Adipocyte (in vitro differentiated cells): Measurements from ENCODE around the gene SNTG2.
A peak's percentile ranks its signal among the peaks of the same experiment; 100 is the strongest.
"Not testable (repeated sequence)": the region's sequence is repeated elsewhere in the genome, so short reads cannot be mapped to it uniquely, and the experiment has no call there.

Source experiments
- DNase-seq: peaks from one replicate; pipeline ENCODE4 v3.0.0-alpha.2; 2015; ENCODE audit warnings: low read depth
- H3K27me3 ChIP-seq: replicated peaks from 2 replicates; pipeline ENCODE4 v1.7.0; 2013; ENCODE audit warnings: mild to moderate bottlenecking, low read length, moderate library complexity; ENCODE audit not compliant: control insufficient read depth, insufficient read depth
- H3K36me3 ChIP-seq: 2 replicates; pipeline ENCODE4 v1.7.0; 2013; ENCODE audit warnings: low read length, mild to moderate bottlenecking, moderate library complexity; ENCODE audit not compliant: control insufficient read depth, insufficient read depth, severe bottlenecking
- H3K4me1 ChIP-seq: 2 replicates; pipeline ENCODE4 v1.7.0; 2013; ENCODE audit warnings: mild to moderate bottlenecking, low read length, moderate library complexity; ENCODE audit not compliant: control insufficient read depth, insufficient read depth
- H3K4me3 ChIP-seq: 2 replicates; pipeline ENCODE4 v1.7.0; 2013; ENCODE audit warnings: mild to moderate bottlenecking, low read length, moderate library complexity
- H3K9ac ChIP-seq: 2 replicates; pipeline ENCODE4 v1.7.0; 2013; ENCODE audit warnings: mild to moderate bottlenecking, low read length, moderate library complexity
- H3K9me3 ChIP-seq: 2 replicates; pipeline ENCODE4 v1.7.0; 2013; ENCODE audit warnings: mild to moderate bottlenecking, low read length, moderate library complexity; ENCODE audit not compliant: control insufficient read depth

The SNTG2 gene

DNA sequence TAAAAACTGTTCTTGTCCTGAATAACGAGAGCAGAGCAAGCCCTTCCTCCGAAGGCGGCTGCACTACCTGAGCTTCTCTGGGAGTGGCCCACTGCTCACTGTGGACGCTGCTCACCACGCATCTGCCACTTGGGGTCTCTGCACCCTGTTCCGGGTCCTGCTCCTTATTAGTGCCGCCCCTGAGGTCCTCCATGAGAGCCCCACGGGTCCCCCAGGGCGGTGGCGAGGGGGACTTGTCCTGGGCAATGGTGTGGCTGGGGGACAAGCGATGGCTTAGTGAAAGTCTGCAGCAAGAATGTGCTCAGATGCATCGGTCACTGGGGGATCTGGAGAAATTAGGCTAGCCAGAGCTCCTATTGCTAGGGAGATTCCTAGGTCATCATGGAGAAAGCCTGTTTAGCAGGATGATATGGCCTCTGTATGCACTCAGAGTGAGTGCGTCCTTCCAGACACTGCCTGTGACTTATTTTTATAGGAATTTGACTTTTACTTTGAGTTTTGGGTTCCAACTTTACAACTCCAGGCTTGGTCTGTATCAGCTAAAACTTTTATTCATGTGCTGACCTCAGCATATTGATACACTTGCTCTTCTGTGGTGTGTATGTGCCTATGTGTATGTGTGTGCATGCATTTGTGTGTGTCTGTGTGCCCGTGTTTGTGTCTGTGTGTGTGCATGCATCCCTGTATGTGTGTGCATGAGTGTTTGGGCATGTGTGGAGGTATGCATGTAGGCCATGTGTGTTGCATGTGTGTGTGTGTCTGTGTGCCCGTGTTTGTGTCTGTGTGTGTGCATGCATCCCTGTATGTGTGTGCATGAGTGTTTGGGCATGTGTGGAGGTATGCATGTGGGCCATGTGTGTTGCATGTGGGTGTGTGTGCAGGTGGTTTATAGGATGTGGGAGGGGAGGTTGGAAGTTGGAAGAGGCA is 129.5 kb downstream of the SNTG2 start:
- no peak for DNase-seq
- Histone ChIP-seq H3K4me3 (no peak overlapping the region), H3K9ac (no peak overlapping the region), H3K36me3 (no peaks in the 10 kb centered on the region), H3K27me3 (peaks cover 41% of the 10 kb centered on the region), H3K9me3 (peaks cover 3% of the 10 kb centered on the region), H3K4me1 (no peaks in the 10 kb centered on the region)

DNA sequence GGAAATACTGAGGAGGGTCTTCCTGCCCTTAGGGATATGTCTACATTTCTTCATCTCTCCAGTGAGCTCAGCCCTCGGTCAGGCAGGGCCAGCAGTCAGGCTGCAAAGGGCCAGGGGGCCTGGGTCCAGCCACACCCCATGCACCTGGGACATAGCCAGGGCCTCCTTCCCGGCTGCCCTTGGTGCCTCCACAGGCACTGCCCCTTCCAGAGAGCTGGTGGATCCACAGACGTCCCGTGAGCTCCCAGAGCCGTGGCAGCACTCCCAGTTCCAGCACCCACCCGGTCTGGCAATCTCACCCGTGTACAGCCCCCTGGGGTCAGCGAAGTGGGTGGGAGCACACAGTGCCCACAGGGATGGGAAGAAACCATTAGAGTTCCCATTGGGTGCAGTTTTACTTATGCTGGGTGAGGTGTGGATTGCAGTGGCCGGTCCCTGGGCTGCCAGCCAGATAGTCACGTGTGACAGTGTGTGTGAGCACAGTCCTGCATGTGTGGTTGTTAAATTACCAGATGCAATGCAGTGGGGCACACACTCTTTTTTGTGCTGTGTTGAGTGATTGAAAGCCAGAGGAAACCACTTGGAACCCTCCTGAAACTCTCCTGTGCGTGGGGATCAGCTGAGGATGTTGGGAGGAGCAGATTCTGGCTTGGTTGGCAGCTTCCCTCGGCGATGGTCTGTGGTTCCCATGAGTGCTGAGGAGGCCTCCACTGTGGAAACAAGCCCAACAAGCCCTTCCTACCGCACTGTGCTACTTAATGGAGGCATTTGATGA is 131.0 kb downstream of the SNTG2 start:
- Histone ChIP-seq H3K4me3 (no peak overlapping the region), H3K9ac (no peak overlapping the region), H3K9me3 (no peaks in the 10 kb centered on the region), H3K4me1 (no peaks in the 10 kb centered on the region), H3K36me3 (no peaks in the 10 kb centered on the region), H3K27me3 (peaks cover 40% of the 10 kb centered on the region)
- peak; percentile 4 for DNase-seq

DNA sequence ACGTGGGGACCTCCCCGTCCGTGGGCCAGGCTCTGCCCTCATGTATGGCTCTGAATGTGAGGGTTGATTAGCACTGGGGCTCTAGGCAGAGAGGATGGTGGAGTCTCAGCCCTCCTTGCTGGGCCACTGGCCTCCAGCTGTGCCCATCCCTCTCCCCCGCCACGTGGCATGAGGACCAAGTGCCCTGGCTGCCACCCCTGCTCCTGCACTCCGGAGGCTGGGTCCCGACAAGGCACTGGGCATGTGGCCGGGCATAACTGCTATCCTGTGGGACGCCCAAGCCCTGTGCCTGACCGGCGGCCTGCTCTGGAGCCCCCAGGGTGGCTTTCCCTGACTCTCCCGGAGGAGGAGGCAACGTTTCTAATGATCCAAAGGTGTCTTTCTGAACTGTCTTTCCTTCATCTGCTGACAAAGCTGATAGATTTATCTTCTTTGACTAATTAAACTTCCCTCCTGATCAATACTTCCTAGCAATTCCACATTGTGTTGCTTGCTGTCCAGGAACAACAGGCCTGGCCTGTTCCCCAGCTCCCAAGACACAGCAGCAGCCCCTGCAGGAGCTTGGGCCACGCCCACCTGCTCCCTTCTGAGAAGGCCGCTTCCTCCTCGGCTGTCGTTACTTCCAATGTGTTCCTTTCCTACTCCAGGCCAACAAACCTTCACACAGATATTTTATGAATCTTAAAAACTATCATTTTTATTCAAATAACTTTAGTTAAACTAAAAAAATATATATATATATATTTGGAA is 132.0 kb downstream of the SNTG2 start:
- DNase-seq, result no peak
- Histone ChIP-seq H3K9me3 (no peaks in the 10 kb centered on the region), H3K4me1 (no peaks in the 10 kb centered on the region), H3K36me3 (no peaks in the 10 kb centered on the region), H3K4me3 (no peak overlapping the region), H3K9ac (no peak overlapping the region), H3K27me3 (peaks cover 40% of the 10 kb centered on the region)

DNA sequence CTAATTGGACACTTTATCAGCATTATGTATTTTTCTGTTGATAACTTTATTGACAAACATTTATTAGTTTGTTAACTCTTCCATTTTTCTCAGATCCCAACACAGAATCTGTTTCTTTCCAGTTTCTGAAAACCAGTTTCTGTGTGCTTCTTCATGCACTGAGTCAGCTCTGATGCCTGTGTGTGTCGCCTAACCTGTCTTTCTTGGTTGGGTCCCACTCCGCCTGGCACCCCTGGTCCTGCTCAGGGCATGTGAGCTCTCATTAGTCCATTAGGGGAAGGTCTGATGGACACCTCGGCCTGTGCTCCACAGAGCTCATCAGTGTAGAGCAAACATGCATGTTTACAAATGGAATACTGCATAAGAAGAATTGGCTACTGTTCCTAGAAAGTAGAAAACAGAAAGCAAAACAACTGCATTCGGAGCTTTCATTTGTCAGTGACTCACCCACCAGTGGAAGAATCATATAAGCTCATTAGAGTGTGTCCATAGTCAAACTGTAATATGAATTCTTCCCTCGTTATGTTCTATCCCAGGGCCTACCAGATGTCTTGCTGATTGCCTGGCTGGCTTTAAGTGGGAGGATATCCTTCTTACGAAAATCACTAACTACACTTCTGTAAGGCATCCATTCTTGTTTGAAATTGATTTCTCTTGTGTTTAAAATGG is 137.7 kb downstream of the SNTG2 start:
- DNase-seq, result peak; percentile 58
- Histone ChIP-seq H3K36me3 (no peaks in the 10 kb centered on the region), H3K9me3 (no peaks in the 10 kb centered on the region), H3K27me3 (peaks cover 13% of the 10 kb centered on the region), H3K9ac (no peak overlapping the region), H3K4me3 (no peak overlapping the region), H3K4me1 (no peaks in the 10 kb centered on the region)

DNA sequence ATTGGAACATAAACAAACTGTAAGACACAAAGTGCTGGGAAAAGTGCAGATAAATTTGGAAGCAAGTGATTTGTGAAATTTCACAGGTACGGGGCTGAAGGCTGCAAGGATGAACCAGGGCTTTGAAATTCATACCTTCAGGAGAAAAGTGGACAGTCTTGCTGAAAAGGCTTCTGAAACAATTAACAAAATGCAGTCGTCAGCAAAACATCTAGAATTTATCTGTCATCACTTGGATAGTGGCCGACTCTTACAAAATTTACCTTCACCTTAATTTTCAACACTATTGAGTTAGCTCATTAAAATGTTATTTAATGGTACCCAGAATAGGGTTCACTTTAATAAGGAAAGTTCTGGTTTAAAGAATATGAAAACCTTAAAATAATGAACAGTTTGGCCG is 138.3 kb downstream of the SNTG2 start:
- no peak overlapping the region for H3K9ac ChIP-seq
- H3K4me3 ChIP-seq, result no peak overlapping the region
- H3K36me3 ChIP-seq, result no peaks in the 10 kb centered on the region
- no peaks in the 10 kb centered on the region for H3K4me1 ChIP-seq
- H3K27me3 ChIP-seq, result peaks cover 13% of the 10 kb centered on the region
- no peaks in the 10 kb centered on the region for H3K9me3 ChIP-seq
- DNase-seq, result no peak

DNA sequence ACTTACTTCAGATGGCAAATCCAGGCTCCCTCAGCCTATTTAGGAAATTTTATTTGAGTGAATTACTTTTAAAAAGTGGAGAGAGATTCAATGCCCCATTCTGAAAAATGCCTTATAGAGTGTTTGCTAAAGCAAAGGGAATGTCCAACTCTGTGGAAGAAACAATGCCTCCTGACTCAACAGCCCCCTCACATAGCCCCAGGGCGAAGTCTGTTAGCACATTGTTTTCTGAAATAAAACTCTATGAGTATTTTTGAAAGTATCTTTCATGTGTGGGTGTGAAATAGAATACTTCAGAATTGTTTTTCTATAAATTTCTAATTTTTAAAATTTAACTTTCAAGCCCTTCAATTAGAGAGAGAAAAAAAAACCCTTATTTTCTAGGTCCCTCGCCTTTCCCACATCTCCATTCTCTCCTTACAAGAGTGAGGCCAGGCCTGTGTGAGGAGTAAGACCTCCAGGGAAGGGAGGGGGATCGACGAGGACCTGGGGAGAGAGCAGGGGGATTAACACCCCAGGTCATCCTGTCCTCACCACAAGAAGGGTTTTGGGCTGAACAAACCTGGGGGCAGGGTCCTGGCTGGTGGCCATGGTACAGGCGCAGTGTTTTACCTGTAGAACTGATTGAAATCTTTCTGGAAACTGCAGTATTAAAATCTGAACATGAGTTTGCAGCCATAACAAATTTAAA is 141.4 kb downstream of the SNTG2 start:
- Histone ChIP-seq H3K9ac (no peak overlapping the region), H3K27me3 (peaks cover 3% of the 10 kb centered on the region), H3K4me3 (no peak overlapping the region), H3K4me1 (no peaks in the 10 kb centered on the region), H3K9me3 (no peaks in the 10 kb centered on the region), H3K36me3 (no peaks in the 10 kb centered on the region)
- DNase-seq, result peak; percentile 84

DNA sequence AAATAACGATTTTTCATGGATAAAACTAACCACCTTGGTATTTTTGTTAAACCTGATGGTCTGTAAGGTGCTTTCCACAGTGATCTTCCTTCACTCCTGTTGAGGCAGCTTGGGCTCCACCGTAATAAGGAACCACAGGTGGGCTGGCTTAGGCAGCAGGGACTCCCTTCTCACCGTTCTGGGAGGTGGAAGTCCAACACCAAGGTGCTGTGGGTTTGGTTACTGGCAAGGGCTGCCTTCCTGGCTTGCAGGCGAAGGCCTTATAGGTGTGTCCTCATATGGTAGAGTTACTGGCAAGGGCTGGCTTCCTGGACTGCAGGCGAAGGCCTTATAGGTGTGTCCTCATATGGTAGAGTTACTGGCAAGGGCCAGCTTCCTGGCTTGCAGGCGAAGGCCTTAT is 143.0 kb downstream of the SNTG2 start:
- not testable (repeated sequence) for H3K4me1 ChIP-seq, H3K4me3 ChIP-seq, H3K36me3 ChIP-seq, H3K9me3 ChIP-seq, H3K27me3 ChIP-seq, H3K9ac ChIP-seq, DNase-seq

DNA sequence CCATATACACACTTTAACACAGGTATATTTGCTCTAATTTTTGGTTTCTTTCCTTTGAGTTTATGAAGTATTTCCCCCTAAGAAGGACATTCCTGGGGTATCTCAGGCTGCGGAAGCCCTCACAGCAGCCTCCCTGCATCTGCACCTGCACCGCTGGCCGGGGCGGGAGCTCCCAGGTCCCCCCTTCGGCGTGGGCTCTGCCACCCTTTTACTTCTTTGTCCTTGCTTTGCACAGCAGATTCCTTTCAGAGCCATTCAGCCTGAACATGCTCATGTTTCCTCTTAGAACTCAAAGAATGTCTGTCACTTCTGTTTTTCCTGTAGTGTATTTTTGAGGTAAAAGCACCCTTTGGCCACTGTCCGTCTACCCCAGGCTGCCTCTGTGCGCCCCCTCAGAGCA is 146.5 kb downstream of the SNTG2 start:
- Histone ChIP-seq H3K27me3 (peaks cover 2% of the 10 kb centered on the region), H3K36me3 (no peaks in the 10 kb centered on the region), H3K4me3 (no peak overlapping the region), H3K9me3 (no peaks in the 10 kb centered on the region), H3K9ac (no peak overlapping the region), H3K4me1 (no peaks in the 10 kb centered on the region)
- DNase-seq, result no peak

DNA sequence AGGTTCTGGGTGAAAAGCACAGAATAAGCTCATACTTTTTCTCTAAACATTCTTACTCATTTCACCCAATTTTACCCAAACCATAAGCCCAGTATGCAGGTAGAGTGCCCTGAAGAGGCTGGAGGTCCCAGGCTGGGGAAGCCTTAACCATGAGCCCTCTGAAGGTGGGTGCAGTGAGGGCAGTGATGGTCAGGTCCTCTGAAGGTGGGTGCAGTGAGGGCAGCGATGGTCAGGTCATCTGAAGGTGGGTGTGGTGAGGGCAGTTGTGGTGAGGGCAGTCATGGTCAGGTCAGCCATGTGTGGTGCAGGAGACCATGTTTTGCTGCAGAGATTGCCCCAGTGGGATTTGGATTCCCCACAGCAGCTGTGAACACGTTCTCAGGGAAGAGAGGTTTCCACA is 148.8 kb downstream of the SNTG2 start:
- no peak overlapping the region for H3K4me3 ChIP-seq
- H3K27me3 ChIP-seq, result peaks cover 8% of the 10 kb centered on the region
- DNase-seq, result no peak
- H3K9me3 ChIP-seq, result no peaks in the 10 kb centered on the region
- H3K4me1 ChIP-seq, result no peaks in the 10 kb centered on the region
- no peaks in the 10 kb centered on the region for H3K36me3 ChIP-seq
- no peak overlapping the region for H3K9ac ChIP-seq

DNA sequence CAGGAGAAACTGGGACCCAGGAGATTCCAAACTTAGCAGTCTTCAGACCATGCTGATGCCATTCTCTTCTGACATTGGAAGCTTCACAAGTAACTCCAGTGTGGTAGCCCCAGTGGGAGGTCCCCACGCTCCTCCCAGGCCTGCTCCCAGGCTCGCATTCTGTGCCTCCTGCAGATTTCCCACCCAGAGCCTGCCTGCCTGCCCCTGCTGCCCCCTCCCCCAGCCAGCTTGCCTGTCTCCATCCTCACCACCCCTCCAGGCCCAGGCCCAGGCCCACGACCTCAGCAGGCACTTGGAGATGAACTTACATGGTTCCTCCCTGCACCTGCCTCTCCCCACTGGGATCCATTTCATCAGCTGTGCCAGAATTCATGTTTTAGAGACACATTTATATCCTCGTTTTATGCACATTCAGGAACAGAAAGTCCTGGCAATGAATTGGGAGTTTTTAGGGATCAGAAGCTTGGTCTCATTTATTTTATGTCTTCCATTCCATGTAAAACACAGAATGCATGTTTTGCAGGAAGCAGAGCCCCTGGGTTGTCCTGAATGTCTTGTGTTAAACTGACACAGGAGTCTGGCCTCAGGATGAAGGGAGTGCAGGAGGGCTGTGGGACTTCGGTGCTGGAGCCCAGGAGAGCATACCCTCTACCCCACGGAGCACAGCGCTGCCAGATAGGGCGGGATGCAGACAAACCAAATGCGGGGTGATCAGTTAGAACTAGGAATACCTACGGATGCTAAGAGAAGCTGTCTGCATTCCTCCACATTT is 150.5 kb downstream of the SNTG2 start:
- H3K27me3 ChIP-seq, result peaks cover 8% of the 10 kb centered on the region
- H3K9ac ChIP-seq, result no peak overlapping the region
- no peaks in the 10 kb centered on the region for H3K9me3 ChIP-seq
- no peaks in the 10 kb centered on the region for H3K36me3 ChIP-seq
- no peak for DNase-seq
- H3K4me1 ChIP-seq, result no peaks in the 10 kb centered on the region
- H3K4me3 ChIP-seq, result no peak overlapping the region
